GM12878 (cell line): Measurements from ENCODE around the gene CHD1. TPM values are rescaled to one million over a fixed set of nuclear protein-coding genes. Genes with fewer than 3 reads are reported as not detected.

ENCODE experiments used
- ATAC-seq: fragments of 200-7000 bp; cut with Tn5 transposase; 3 replicates; pipeline ENCODE4 v1.9.1; 2020; ENCODE audit warnings: mild to moderate bottlenecking, moderate library complexity
- Bru-seq: library from RNA; stranded (reverse); fragments of 400-500 nt; gene quantifications from one replicate; lab custom pipeline; 2021; lab: Mats Ljungman, UMichigan
- BruChase-seq, 2 experiments: library from RNA; stranded (reverse); fragments of 400-500 nt; gene quantifications; one replicate each; lab custom pipeline; 2021; lab: Mats Ljungman, UMichigan
- BruUV-seq: library from RNA; stranded (reverse); fragments of 400-500 nt; replicated peaks from 2 replicates; lab custom pipeline; 2021; lab: Mats Ljungman, UMichigan
- CTCF ChIA-PET: fragments of 300-600 bp; sonication (Branson Sonifier 250); formaldehyde crosslinking; extraction: SDS; loops from one replicate; lab custom pipeline; 2021; ENCODE audit warnings: inconsistent platforms; lab: Yijun Ruan, JAX
- POLR2A ChIA-PET: fragments of 350-600 bp; formaldehyde crosslinking; extraction: SDS; loops from one replicate; lab custom pipeline; 2021; ENCODE audit warnings: inconsistent platforms; lab: Charles Lee
- RAD21 ChIA-PET: fragments of 300-600 bp; sonication (Branson Sonifier 250); formaldehyde crosslinking; loops from one replicate; lab custom pipeline; 2023; ENCODE audit warnings: antibody characterized with exemption; ENCODE audit not compliant: unreplicated experiment; lab: Charles Lee
- SMC1A ChIA-PET: fragments of 300-600 bp; sonication (Branson Sonifier 250); formaldehyde crosslinking; loops from one replicate; lab custom pipeline; 2023; ENCODE audit not compliant: unreplicated experiment, uncharacterized antibody; lab: Charles Lee
- DNase-seq: peaks from one replicate; pipeline ENCODE4 v3.0.0-alpha.2; 2011; ENCODE audit warnings: low read depth, low spot score
- FAIRE-seq: peaks from 3 replicates; lab custom pipeline; 2011; peaks lifted over from hg19 to GRCh38; lab: Jason Lieb, UNC
- H2AFZ ChIP-seq: 2 replicates; pipeline ENCODE4 v1.6.0; 2011; ENCODE audit warnings: low read depth, low read length, control low read depth; ENCODE audit not compliant: control insufficient read depth
- H3K27ac ChIP-seq: 2 replicates; pipeline ENCODE4 v1.5.1; 2011; ENCODE audit warnings: control low read depth; ENCODE audit not compliant: control insufficient read depth, insufficient read depth
- H3K27me3 ChIP-seq, 2 experiments: replicated peaks in 1 of 2; 2 replicates each; pipeline versions ENCODE4 v1.6.0 to v1.6.1; 2011; ENCODE audit warnings: low read length in 1 of 2; ENCODE audit not compliant: control insufficient read depth in 2 of 2, insufficient read depth in 2 of 2
- H3K36me3 ChIP-seq, 2 experiments: 2 replicates each; pipeline ENCODE4 v1.5.1; 2011; ENCODE audit warnings: low read length in 1 of 2; ENCODE audit not compliant: control insufficient read depth in 2 of 2, insufficient read depth in 2 of 2
- H3K4me1 ChIP-seq: 2 replicates; pipeline ENCODE4 v1.6.1; 2011; ENCODE audit warnings: mild to moderate bottlenecking, low read length, moderate library complexity, mixed read lengths; ENCODE audit not compliant: control insufficient read depth, insufficient read depth
- H3K4me2 ChIP-seq: 2 replicates; pipeline ENCODE4 v1.6.0; 2011; ENCODE audit warnings: control low read depth; ENCODE audit not compliant: control insufficient read depth, insufficient read depth
- H3K4me3 ChIP-seq: fragments of 200-600 bp; sonication (generic); 2 replicates; pipeline ENCODE4 v1.5.1; 2016
- H3K79me2 ChIP-seq: 2 replicates; pipeline ENCODE4 v1.6.0; 2011; ENCODE audit warnings: low read length; ENCODE audit not compliant: control insufficient read depth, insufficient read depth
- H3K9ac ChIP-seq: 2 replicates; pipeline ENCODE4 v1.8.0; 2011; ENCODE audit warnings: low read length, control low read depth, mixed read lengths; ENCODE audit not compliant: control insufficient read depth, insufficient read depth
- H3K9me3 ChIP-seq: replicated peaks from 3 replicates; pipeline ENCODE4 v1.5.1; 2011; ENCODE audit warnings: mild to moderate bottlenecking, low read length; ENCODE audit not compliant: control insufficient read depth, insufficient read depth
- H4K20me1 ChIP-seq: 2 replicates; pipeline ENCODE4 v1.6.0; 2011; ENCODE audit not compliant: control insufficient read depth, insufficient read depth
- BACH1 ChIP-seq: fragments of 450-650 bp; IDR thresholded peaks from 2 replicates; pipeline ENCODE4 v1.6.1; 2017; ENCODE audit warnings: mild to moderate bottlenecking, borderline replicate concordance
- BCL11A ChIP-seq: IDR thresholded peaks from 2 replicates; pipeline ENCODE4 v1.6.1; 2011; ENCODE audit warnings: low read depth, low read length
- CREB1 ChIP-seq: IDR thresholded peaks from 2 replicates; pipeline ENCODE4 v1.6.1; 2012; ENCODE audit warnings: low read depth, mild to moderate bottlenecking, inconsistent platforms
- HDGF ChIP-seq: fragments of 450-650 bp; IDR thresholded peaks from 2 replicates; pipeline ENCODE4 v1.6.1; 2016; ENCODE audit warnings: antibody characterized with exemption
- KDM1A ChIP-seq: fragments of 200-600 bp; sonication (generic); IDR thresholded peaks from 2 replicates; pipeline ENCODE4 v1.6.1; 2016; ENCODE audit warnings: borderline replicate concordance
- NBN ChIP-seq: fragments of 450-650 bp; IDR thresholded peaks from 2 replicates; pipeline ENCODE4 v1.6.1; 2016
- NFYA ChIP-seq: IDR thresholded peaks from 2 replicates; pipeline ENCODE4 v1.6.1; 2011; ENCODE audit warnings: low read depth, mild to moderate bottlenecking, low read length, improper control_type of control experiment, borderline replicate concordance
- PML ChIP-seq: IDR thresholded peaks from 2 replicates; pipeline ENCODE4 v1.6.1; 2012; ENCODE audit warnings: low read length, inconsistent platforms
- RAD51 ChIP-seq: fragments of 450-650 bp; IDR thresholded peaks from 2 replicates; pipeline ENCODE4 v1.6.1; 2016; ENCODE audit warnings: moderate library complexity, mild to moderate bottlenecking, inconsistent platforms
- RELA ChIP-seq: fragments of 450-650 bp; IDR thresholded peaks from 2 replicates; pipeline ENCODE4 v1.8.0; 2014; ENCODE audit warnings: borderline replicate concordance; ENCODE audit not compliant: partially characterized antibody
- SKIL ChIP-seq: fragments of 450-650 bp; IDR thresholded peaks from 2 replicates; pipeline ENCODE4 v1.6.1; 2017; ENCODE audit warnings: mild to moderate bottlenecking, low read depth, inconsistent platforms; ENCODE audit not compliant: poor library complexity, severe bottlenecking
- SMAD5 ChIP-seq: IDR thresholded peaks from 2 replicates; pipeline ENCODE4 v1.6.1; 2016; ENCODE audit warnings: antibody characterized with exemption, low read depth
- ZBTB4 ChIP-seq: fragments of 450-650 bp; formaldehyde crosslinking; IDR thresholded peaks from 2 replicates; pipeline ENCODE4 v1.4.0; 2022; ENCODE audit warnings: mild to moderate bottlenecking, moderate library complexity
- WGBS: methylation state at CpG from one replicate; pipeline ENCODE4 v1.1.6; 2016; ENCODE audit warnings: low lambda C conversion rate; ENCODE audit not compliant: insufficient replicate concordance, insufficient coverage; ENCODE audit errors: missing lambda C conversion rate; 5-methylcytosine and 5-hydroxymethylcytosine counted together
- in situ Hi-C: fragments of 300-500 bp; cut with MboI; formaldehyde crosslinking; loops from 9 replicates; pipeline ENCODE4 v1.14.3; 2018; ENCODE audit warnings: mixed read lengths
- intact Hi-C: fragments of 100-400 bp; cut with micrococcal nuclease; formaldehyde crosslinking; loops from one replicate; pipeline ENCODE4 v1.14.2; 2022; ENCODE audit not compliant: unreplicated experiment
- long read RNA-seq, 2 experiments: library from polyadenylated mRNA; unstranded; transcript quantifications; one replicate each; pipeline ENCODE4 v2.0.0, GENCODE V29; 2019 to 2020
- polyA minus RNA-seq, 3 experiments: library from RNA; depleted of rRNA, polyadenylated mRNA; stranded (reverse); fragments of >200 nt; gene quantifications; 2 replicates each; pipeline ENCODE4 v1.2.3, GENCODE V29; 2011
- polyA plus RNA-seq, 11 experiments: library from polyadenylated mRNA; depleted of rRNA in 4 of 11; unstranded in 6 of 11; stranded (reverse) in 5 of 11; fragments of >200 nt; fragmentation: Nextera tagmentation in 4 of 11; fragmentation: Illumina TruSeq in 1 of 11; extraction: Ambion mirVana in 4 of 11; extraction: Trizol in 1 of 11; gene quantifications; 1 replicate in 1 of 11; 2 replicates in 10 of 11; pipeline versions ENCODE4 v1.2.1 to v1.2.3, GENCODE V29; 2011 to 2016; ENCODE audit warnings: inconsistent platforms in 2 of 11, missing spikeins in 2 of 11, low read depth in 1 of 11
- total RNA-seq, 4 experiments: library from RNA; depleted of rRNA in 3 of 4; stranded (reverse); fragments of >200 nt in 3 of 4; fragmentation: Illumina TruSeq in 1 of 4; extraction: Trizol in 1 of 4; gene quantifications; 2 replicates each; pipeline versions ENCODE4 v1.2.1 to v1.2.3, GENCODE V29; 2013 to 2021

The CHD1 gene
- 314 and 338 TPM in 2 replicates for total RNA-seq (2013; cell fraction: nucleolus; rRNA removed)
- total RNA-seq (2014; rRNA removed) (71.5 and 86.9 TPM in 2 replicates), total RNA-seq (2014; rRNA removed; fragmentation: Illumina TruSeq; extraction: Trizol) (152 and 158 TPM in 2 replicates), total RNA-seq (2021) (56.4 and 57.8 TPM in 2 replicates), polyA plus RNA-seq (2011; rRNA removed) (44.5 and 67.1 TPM in 2 replicates), polyA plus RNA-seq (2014; fragmentation: Illumina TruSeq; extraction: Trizol) (102 and 123 TPM in 2 replicates), polyA plus RNA-seq (2014; fragmentation: Nextera tagmentation; extraction: Ambion mirVana) (10 to 100 TPM; 25.5 to 32.1 TPM), polyA plus RNA-seq (2014; rRNA removed) (56.9 and 66.5 TPM in 2 replicates), polyA plus RNA-seq (2016; fragmentation: Nextera tagmentation; extraction: Ambion mirVana) (10 to 100 TPM; 29.3 to 29.4 TPM), polyA minus RNA-seq (2011; rRNA and poly(A)+ RNA removed) (45.0 and 65.0 TPM in 2 replicates), Bru-seq, nascent RNA (percentile 95 among the genes with signal in this experiment), BruChase-seq, experiment 1, labeled RNA remaining after a 6-hour chase (percentile 94 among the genes with signal in this experiment), BruChase-seq, experiment 2, labeled RNA remaining after a 2-hour chase (percentile 97 among the genes with signal in this experiment)
- 13.4 TPM for polyA plus RNA-seq (2011; ENCODE audit: low read depth)
- 15.0 and 17.8 TPM in 2 replicates for polyA plus RNA-seq (2011; cell fraction: cytosol; rRNA removed)
- polyA plus RNA-seq (2011; cell fraction: nucleus; rRNA removed), result 82.9 and 98.6 TPM in 2 replicates
- polyA plus RNA-seq (2012), result 22.4 and 25.9 TPM in 2 replicates
- polyA minus RNA-seq (2011; cell fraction: cytosol; rRNA and poly(A)+ RNA removed), result 21.8 and 23.8 TPM in 2 replicates
- 75.1 and 105 TPM in 2 replicates for polyA minus RNA-seq (2011; cell fraction: nucleus; rRNA and poly(A)+ RNA removed)
- long read RNA-seq, experiment 1, partial matches to known transcripts, result 21 of 22 reads
- long read RNA-seq, experiment 1, other reads (novel, unspliced or antisense), result 1 of 22 reads
- long read RNA-seq, experiment 2, partial matches to known transcripts, result 48 of 58 reads
- long read RNA-seq, experiment 2, other reads (novel, unspliced or antisense), result 8 of 58 reads

- DNase-seq, result peak; percentile 87
- peak within 1 kb of the TSS; percentile 99 for H3K27ac ChIP-seq
- SMC1A ChIA-PET, result interaction anchor here (0.8 to 4.7 kb wide), 10 partner anchors 10 to 103 kb away, joined by 3 to 39 read pairs (median 3); no protein-coding TSS in a partner anchor
- H3K27me3 ChIP-seq, result no peaks in the 10 kb centered on the region
- peak; percentile 47 for FAIRE-seq
- POLR2A ChIA-PET, result interaction anchor here (0.6 to 2.9 kb wide), 11 partner anchors 8 to 130 kb away, joined by 3 to 23 read pairs (median 3); no protein-coding TSS in a partner anchor
- RAD21 ChIA-PET, result interaction anchor here (0.8 to 3.4 kb wide), 11 partner anchors 16 to 132 kb away, joined by 3 to 11 read pairs (median 4); no protein-coding TSS in a partner anchor
- H3K4me3 ChIP-seq, result peak within 1 kb of the TSS; percentile 98
- H2AFZ ChIP-seq, result peak within 1 kb of the TSS; percentile 74
- ATAC-seq, result peak; percentile 77
- peak within 1 kb of the TSS; percentile 98 for H3K9ac ChIP-seq
- under 1% methylated on average over 91 of the region's 101 CpGs for WGBS
- in situ Hi-C loops (loop anchor here (5.0 kb wide), 1 partner anchor 98 kb away; no protein-coding TSS in a partner anchor), intact Hi-C loops (loop anchor here (1.0 to 10.0 kb wide), 5 partner anchors 78 to 1992 kb away; partner anchors contain the start of genes LNPEP, RIOK2 and ST8SIA4)
- peaks cover 72% of the 10 kb centered on the region for H3K79me2 ChIP-seq
- BruUV-seq, result TSS peak; percentile 79
- H3K36me3 ChIP-seq, result peaks cover 2 to 7% of the 10 kb centered on the region in 2 experiments; a peak in 2 of 4 replicates
- H3K4me1 ChIP-seq, result peaks cover 19% of the 10 kb centered on the region
- peak within 1 kb of the TSS; percentile 91 for H3K4me2 ChIP-seq
- CTCF ChIA-PET, result interaction anchor here (0.5 to 1.6 kb wide), 6 partner anchors 8 to 131 kb away, joined by 3 to 6 read pairs (median 4); no protein-coding TSS in a partner anchor
- no peaks in the 10 kb centered on the region for H3K9me3 ChIP-seq
- H4K20me1 ChIP-seq, result no peaks in the 10 kb centered on the region
- peak; percentile 84 for TF ChIP-seq SMAD5
- 0 out of 2 replicates have a peak, but pooled peaks have one; percentile 20 for TF ChIP-seq ZBTB4 (CRISPR knock-in tag)
- no peak for TF ChIP-seq RAD51
- TF ChIP-seq HDGF, result peak; percentile 88
- no peak for TF ChIP-seq SKIL
- no peak for TF ChIP-seq KDM1A
- peak; percentile 18; the same call in 1 of the 2 replicates for TF ChIP-seq BCL11A
- TF ChIP-seq PML, result peak; percentile 94
- peak; percentile 93 for TF ChIP-seq NBN
- no peak for TF ChIP-seq RELA
- TF ChIP-seq CREB1, result peak; percentile 82
- TF ChIP-seq NFYA, result no peak
- peak; percentile 95 for TF ChIP-seq BACH1
Observed at GRCh38 chr5:98928873-98929709, at the start of gene CHD1. Gene CHD1 (minus strand): TSS chr5:98929007. CDS start chr5:98926386, 2,621 bp downstream.
